ENCODE results near the gene MTCH1. TPM values are rescaled to one million over a fixed set of nuclear protein-coding genes. Genes with fewer than 3 reads are reported as not detected.
A peak's percentile ranks its signal among the peaks of the same experiment; 100 is the strongest.

MTCH1 gene
- total and polyA plus RNA-seq, 9 of the 15 experiments (the other 6 are each of a cell fraction or from before 2014, with no cell fraction given), result 7.9 to 161 (median 118) TPM

- TF ChIP-seq RREB1 (CRISPR knock-in tag; IDR thresholded peaks at IDR 0.05) (0 out of 2 replicates have a peak, but pooled peaks have one; percentile 40), HNRNPL (IDR thresholded peaks at IDR 0.05; ENCODE audit: low read depth, low read length) (no peak), TEAD2 (tag; IDR thresholded peaks at IDR 0.05) (no peak), SP1 (CRISPR knock-in tag; IDR thresholded peaks at IDR 0.05) (peak; percentile 85), MEIS2 (IDR thresholded peaks at IDR 0.05; ENCODE audit: partially characterized antibody) (peak; percentile 13), TCF7L2 (IDR thresholded peaks at IDR 0.05; ENCODE audit: low read depth, low read length) (no peak), NUFIP1 (IDR thresholded peaks at IDR 0.05; ENCODE audit: partially characterized antibody) (no peak), JUNB (CRISPR knock-in tag; conservative IDR thresholded peaks at IDR 0.05) (no peak), RCOR1 (IDR thresholded peaks at IDR 0.05; ENCODE audit: borderline replicate concordance in 1 of 2, low read depth in 2 of 2, low read length in 2 of 2) (peak in 1 of 2 experiments; percentile 68; a peak in 2 of 4 replicates), ZBTB1 (CRISPR knock-in tag; IDR thresholded peaks at IDR 0.05; ENCODE audit: borderline replicate concordance, low read depth) (no peak), PHB (CRISPR knock-in tag; IDR thresholded peaks at IDR 0.05) (no peak), EHMT2 (IDR thresholded peaks at IDR 0.05) (peak; percentile 38; the same call in 1 of the 2 replicates), ZNF224 (CRISPR knock-in tag; IDR thresholded peaks at IDR 0.05) (no peak), POLR2AphosphoS5 (IDR thresholded peaks at IDR 0.05; ENCODE audit: control insufficient read depth, insufficient read depth, low read depth, low read length) (no peak), ATF3 (IDR thresholded peaks at IDR 0.05) (no peak), ATF3 (CRISPR knock-in tag; conservative IDR thresholded peaks at IDR 0.05) (peak; percentile 80), ILF3 (IDR thresholded peaks at IDR 0.05; ENCODE audit: borderline replicate concordance) (no peak), MTA3 (IDR thresholded peaks at IDR 0.05; ENCODE audit: borderline replicate concordance) (peak; percentile 54; the same call in 1 of the 2 replicates), ZNF174 (CRISPR knock-in tag; IDR thresholded peaks at IDR 0.05) (no peak), ZC3H11A (IDR thresholded peaks at IDR 0.05; ENCODE audit: low read depth, low read length) (0 out of 2 replicates have a peak, but pooled peaks have one; percentile 51)
Measured at GRCh38 chr6:37018198-37019064, 32.4 kb upstream of the MTCH1 start (continued).
